GM12878 (cell line): Measurements from ENCODE around the gene SSH3. TPM values are rescaled to one million over a fixed set of nuclear protein-coding genes. Genes with fewer than 3 reads are reported as not detected.

Experiments
- ATAC-seq: fragments of 200-7000 bp; cut with Tn5 transposase; 3 replicates; pipeline ENCODE4 v1.9.1; 2020; ENCODE audit warnings: mild to moderate bottlenecking, moderate library complexity
- Bru-seq: library from RNA; stranded (reverse); fragments of 400-500 nt; gene quantifications from one replicate; lab custom pipeline; 2021; lab: Mats Ljungman, UMichigan
- BruChase-seq, 2 experiments: library from RNA; stranded (reverse); fragments of 400-500 nt; gene quantifications; one replicate each; lab custom pipeline; 2021; lab: Mats Ljungman, UMichigan
- BruUV-seq: library from RNA; stranded (reverse); fragments of 400-500 nt; replicated peaks from 2 replicates; lab custom pipeline; 2021; lab: Mats Ljungman, UMichigan
- CTCF ChIA-PET: fragments of 300-600 bp; sonication (Branson Sonifier 250); formaldehyde crosslinking; extraction: SDS; loops from one replicate; lab custom pipeline; 2021; ENCODE audit warnings: inconsistent platforms; lab: Yijun Ruan, JAX
- POLR2A ChIA-PET: fragments of 350-600 bp; formaldehyde crosslinking; extraction: SDS; loops from one replicate; lab custom pipeline; 2021; ENCODE audit warnings: inconsistent platforms; lab: Charles Lee
- RAD21 ChIA-PET: fragments of 300-600 bp; sonication (Branson Sonifier 250); formaldehyde crosslinking; loops from one replicate; lab custom pipeline; 2023; ENCODE audit warnings: antibody characterized with exemption; ENCODE audit not compliant: unreplicated experiment; lab: Charles Lee
- SMC1A ChIA-PET: fragments of 300-600 bp; sonication (Branson Sonifier 250); formaldehyde crosslinking; loops from one replicate; lab custom pipeline; 2023; ENCODE audit not compliant: unreplicated experiment, uncharacterized antibody; lab: Charles Lee
- DNase-seq: peaks from one replicate; pipeline ENCODE4 v3.0.0-alpha.2; 2011; ENCODE audit warnings: low read depth, low spot score
- FAIRE-seq: peaks from 3 replicates; lab custom pipeline; 2011; peaks lifted over from hg19 to GRCh38; lab: Jason Lieb, UNC
- H2AFZ ChIP-seq: 2 replicates; pipeline ENCODE4 v1.6.0; 2011; ENCODE audit warnings: low read depth, low read length, control low read depth; ENCODE audit not compliant: control insufficient read depth
- H3K27ac ChIP-seq: 2 replicates; pipeline ENCODE4 v1.5.1; 2011; ENCODE audit warnings: control low read depth; ENCODE audit not compliant: control insufficient read depth, insufficient read depth
- H3K27me3 ChIP-seq, 2 experiments: replicated peaks in 1 of 2; 2 replicates each; pipeline versions ENCODE4 v1.6.0 to v1.6.1; 2011; ENCODE audit warnings: low read length in 1 of 2; ENCODE audit not compliant: control insufficient read depth in 2 of 2, insufficient read depth in 2 of 2
- H3K36me3 ChIP-seq, 2 experiments: 2 replicates each; pipeline ENCODE4 v1.5.1; 2011; ENCODE audit warnings: low read length in 1 of 2; ENCODE audit not compliant: control insufficient read depth in 2 of 2, insufficient read depth in 2 of 2
- H3K4me1 ChIP-seq: 2 replicates; pipeline ENCODE4 v1.6.1; 2011; ENCODE audit warnings: mild to moderate bottlenecking, low read length, moderate library complexity, mixed read lengths; ENCODE audit not compliant: control insufficient read depth, insufficient read depth
- H3K4me2 ChIP-seq: 2 replicates; pipeline ENCODE4 v1.6.0; 2011; ENCODE audit warnings: control low read depth; ENCODE audit not compliant: control insufficient read depth, insufficient read depth
- H3K4me3 ChIP-seq: fragments of 200-600 bp; sonication (generic); 2 replicates; pipeline ENCODE4 v1.5.1; 2016
- H3K79me2 ChIP-seq: 2 replicates; pipeline ENCODE4 v1.6.0; 2011; ENCODE audit warnings: low read length; ENCODE audit not compliant: control insufficient read depth, insufficient read depth
- H3K9ac ChIP-seq: 2 replicates; pipeline ENCODE4 v1.8.0; 2011; ENCODE audit warnings: low read length, control low read depth, mixed read lengths; ENCODE audit not compliant: control insufficient read depth, insufficient read depth
- H3K9me3 ChIP-seq: replicated peaks from 3 replicates; pipeline ENCODE4 v1.5.1; 2011; ENCODE audit warnings: mild to moderate bottlenecking, low read length; ENCODE audit not compliant: control insufficient read depth, insufficient read depth
- H4K20me1 ChIP-seq: 2 replicates; pipeline ENCODE4 v1.6.0; 2011; ENCODE audit not compliant: control insufficient read depth, insufficient read depth
- BCL3 ChIP-seq: IDR thresholded peaks from 2 replicates; pipeline ENCODE4 v1.6.1; 2011; ENCODE audit warnings: borderline replicate concordance, low read depth, mild to moderate bottlenecking, moderate library complexity, low read length; ENCODE audit not compliant: insufficient read depth, poor library complexity, severe bottlenecking
- GATAD2B ChIP-seq: fragments of 450-650 bp; conservative IDR thresholded peaks from 2 replicates; pipeline ENCODE4 v1.6.1; 2017; ENCODE audit warnings: low read depth, mild to moderate bottlenecking, moderate library complexity
- ZNF384 ChIP-seq: IDR thresholded peaks from 2 replicates; pipeline ENCODE4 v1.6.1; 2012; ENCODE audit warnings: low read depth, mild to moderate bottlenecking, low read length, improper control_type of control experiment, borderline replicate concordance
- WGBS: methylation state at CpG from one replicate; pipeline ENCODE4 v1.1.6; 2016; ENCODE audit warnings: low lambda C conversion rate; ENCODE audit not compliant: insufficient replicate concordance, insufficient coverage; ENCODE audit errors: missing lambda C conversion rate; 5-methylcytosine and 5-hydroxymethylcytosine counted together
- in situ Hi-C: fragments of 300-500 bp; cut with MboI; formaldehyde crosslinking; loops from 9 replicates; pipeline ENCODE4 v1.14.3; 2018; ENCODE audit warnings: mixed read lengths
- intact Hi-C: fragments of 100-400 bp; cut with micrococcal nuclease; formaldehyde crosslinking; loops from one replicate; pipeline ENCODE4 v1.14.2; 2022; ENCODE audit not compliant: unreplicated experiment
- long read RNA-seq, 2 experiments: library from polyadenylated mRNA; unstranded; transcript quantifications; one replicate each; pipeline ENCODE4 v2.0.0, GENCODE V29; 2019 to 2020
- polyA minus RNA-seq, 3 experiments: library from RNA; depleted of rRNA, polyadenylated mRNA; stranded (reverse); fragments of >200 nt; gene quantifications; 2 replicates each; pipeline ENCODE4 v1.2.3, GENCODE V29; 2011
- polyA plus RNA-seq, 11 experiments: library from polyadenylated mRNA; depleted of rRNA in 4 of 11; unstranded in 6 of 11; stranded (reverse) in 5 of 11; fragments of >200 nt; fragmentation: Nextera tagmentation in 4 of 11; fragmentation: Illumina TruSeq in 1 of 11; extraction: Ambion mirVana in 4 of 11; extraction: Trizol in 1 of 11; gene quantifications; 1 replicate in 1 of 11; 2 replicates in 10 of 11; pipeline versions ENCODE4 v1.2.1 to v1.2.3, GENCODE V29; 2011 to 2016; ENCODE audit warnings: inconsistent platforms in 2 of 11, missing spikeins in 2 of 11, low read depth in 1 of 11
- total RNA-seq, 4 experiments: library from RNA; depleted of rRNA in 3 of 4; stranded (reverse); fragments of >200 nt in 3 of 4; fragmentation: Illumina TruSeq in 1 of 4; extraction: Trizol in 1 of 4; gene quantifications; 2 replicates each; pipeline versions ENCODE4 v1.2.1 to v1.2.3, GENCODE V29; 2013 to 2021

Gene SSH3
- total RNA-seq (2013; cell fraction: nucleolus; rRNA removed), result 0.93 and 0.94 TPM in 2 replicates
- total RNA-seq (2014; rRNA removed) (0.11 and 0.73 TPM in 2 replicates), total RNA-seq (2014; rRNA removed; fragmentation: Illumina TruSeq; extraction: Trizol) (0.18 and 0.23 TPM in 2 replicates), total RNA-seq (2021) (0.80 and 1.7 TPM in 2 replicates), polyA plus RNA-seq (2011; rRNA removed) (0.05 and 0.10 TPM in 2 replicates), polyA plus RNA-seq (2014; fragmentation: Illumina TruSeq; extraction: Trizol) (0.08 and 0.21 TPM in 2 replicates), polyA plus RNA-seq (2014; fragmentation: Nextera tagmentation; extraction: Ambion mirVana) (not detected), polyA plus RNA-seq (2014; rRNA removed) (0.83 and 0.94 TPM in 2 replicates), polyA plus RNA-seq (2016; fragmentation: Nextera tagmentation; extraction: Ambion mirVana) (under 1 TPM in 1 of 2 experiments, not detected in 1; 0.28 TPM), polyA minus RNA-seq (2011; rRNA and poly(A)+ RNA removed) (0.26 TPM in 1 of 2 replicates, not detected in the other), Bru-seq, nascent RNA (percentile 19 among the genes with signal in this experiment), BruChase-seq, experiment 1, labeled RNA remaining after a 6-hour chase (percentile 34 among the genes with signal in this experiment), BruChase-seq, experiment 2, labeled RNA remaining after a 2-hour chase (percentile 37 among the genes with signal in this experiment)
- 0.09 TPM for polyA plus RNA-seq (2011; ENCODE audit: low read depth)
- polyA plus RNA-seq (2011; cell fraction: cytosol; rRNA removed), result 0.04 and 0.13 TPM in 2 replicates
- 1.4 and 2.0 TPM in 2 replicates for polyA plus RNA-seq (2011; cell fraction: nucleus; rRNA removed)
- 0.24 and 0.38 TPM in 2 replicates for polyA plus RNA-seq (2012)
- 0.53 TPM in 1 of 2 replicates, not detected in the other for polyA minus RNA-seq (2011; cell fraction: cytosol; rRNA and poly(A)+ RNA removed)
- 0.48 and 2.2 TPM in 2 replicates for polyA minus RNA-seq (2011; cell fraction: nucleus; rRNA and poly(A)+ RNA removed)
- long read RNA-seq, experiment 1, result 0 reads
- long read RNA-seq, experiment 2, result 0 reads

GRCh38 chr11:67303132-67303834, at the start of gene SSH3:
Gene SSH3, plus strand, starts transcription at chr11:67303530. Its CDS starts 96 bp downstream, at chr11:67303626.
- Histone ChIP-seq H3K4me2 (no peak within 1 kb of the TSS), H3K27ac (no peak within 1 kb of the TSS), H4K20me1 (no peaks in the 10 kb centered on the region), H3K4me1 (no peaks in the 10 kb centered on the region), H3K9ac (no peak within 1 kb of the TSS), H3K4me3 (no peak within 1 kb of the TSS), H3K27me3 (no peaks in the 10 kb centered on the region), H3K36me3 (peaks cover 0 to 22% of the 10 kb centered on the region in 2 experiments; a peak in 2 of 4 replicates), H2AFZ (no peak within 1 kb of the TSS), H3K9me3 (no peaks in the 10 kb centered on the region), H3K79me2 (no peaks in the 10 kb centered on the region)
- RAD21 ChIA-PET, result no interaction called here
- TF ChIP-seq BCL3 (peak; percentile 3), ZNF384 (no peak), GATAD2B (0 out of 2 replicates have a peak, but pooled peaks have one; percentile 52)
- intact Hi-C loops, result no loop called here
- CTCF ChIA-PET, result interaction anchor here (0.6 to 1.2 kb wide), 3 partner anchors 13 to 221 kb away, joined by 3 to 8 read pairs (median 3); no protein-coding TSS in a partner anchor
- WGBS, result 33% methylated on average over 33 of the region's 65 CpGs
- in situ Hi-C loops, result no loop called here
- DNase-seq (no peak), ATAC-seq (peak; percentile 85), FAIRE-seq (no peak)
- POLR2A ChIA-PET, result no interaction called here
- SMC1A ChIA-PET, result no interaction called here
- no TSS peak for BruUV-seq
